Panc1 (cell line): ENCODE measurements around the gene MUC5B. TPM values are rescaled to one million over a fixed set of nuclear protein-coding genes. Genes with fewer than 3 reads are reported as not detected.

ENCODE experiments used
- microRNA-seq: library from miRNA; unstranded; fragments of <30 nt; microRNA quantifications from one replicate; pipeline ENCODE4 v1.1.0, GENCODE V29; 2020; ENCODE audit not compliant: unreplicated experiment
- total RNA-seq: library from RNA; stranded (reverse); gene quantifications from one replicate; pipeline ENCODE4 v1.2.1, GENCODE V29; 2021; ENCODE audit not compliant: unreplicated experiment

The MUC5B gene
- total RNA-seq, 1 experiment from 2014 or later = 1.2 TPM

Small RNA genes lying within 50 kb of the gene (microRNA-seq; reads per million reads assigned to microRNA genes)
- gene MIR6744 = not detected

Other genes with a start within 250 kb of the MUC5B start
- 0.49 TPM for gene MUC6, start 186.3 kb upstream of the MUC5B start, total RNA-seq
- gene MUC2, start 148.2 kb upstream of the MUC5B start, total RNA-seq = 0.08 TPM
- gene MUC5AC, start 65.1 kb upstream of the MUC5B start, total RNA-seq = 0.03 TPM
- 141 TPM for gene TOLLIP, start 86.6 kb downstream of the MUC5B start, total RNA-seq
- 32.2 TPM for gene BRSK2, start 166.9 kb downstream of the MUC5B start, total RNA-seq